Measurements from ENCODE around the gene ARHGAP8. TPM values are rescaled to one million over a fixed set of nuclear protein-coding genes. Genes with fewer than 3 reads are reported as not detected.

The ARHGAP8 gene
- total and polyA plus RNA-seq, 2 donors (not counting 1 experiment from before 2014, with no cell fraction given): 0.07 to 0.17 TPM

DNA sequence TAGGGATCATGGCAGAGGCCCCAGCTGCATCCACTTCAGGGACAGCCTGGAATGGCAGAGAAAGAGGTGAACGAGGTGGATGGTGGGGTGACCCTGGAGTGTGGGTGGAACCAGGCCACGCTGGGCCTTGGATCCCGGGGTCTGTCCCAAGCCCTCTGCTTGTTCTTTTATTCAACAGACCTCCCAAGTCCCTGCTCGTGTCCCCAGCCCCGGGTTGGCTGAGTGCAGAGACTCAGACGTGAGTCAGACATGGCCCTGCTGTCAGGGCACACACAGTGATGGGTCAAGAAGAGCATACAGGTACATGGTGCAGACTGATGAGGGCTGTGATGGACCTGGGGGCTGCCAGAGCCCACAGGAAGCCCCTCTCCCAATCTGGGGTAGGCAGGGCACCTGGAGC, 6.6 kb downstream of the ARHGAP8 start:
- H3K9me3 ChIP-seq (ENCODE audit: control insufficient read depth, insufficient read depth, low read depth, low read length): no peaks in the 10 kb centered on the region
- H3K4me3 ChIP-seq (replicated peaks in 1 of 4; ENCODE audit: control extremely low read depth in 1 of 4, insufficient read depth in 1 of 4, low read depth in 3 of 4, low read length in 4 of 4): no peak overlapping the region
- no peak for DNase-seq (ENCODE audit: low read depth in 2 of 2)
- H2AFZ ChIP-seq (ENCODE audit: low read length): no peak overlapping the region
- H3K9ac ChIP-seq (ENCODE audit: insufficient read depth, low read length): no peak overlapping the region
- no peaks in the 10 kb centered on the region for H3K4me1 ChIP-seq (ENCODE audit: control insufficient read depth, extremely low read depth, insufficient read depth, low read length)
- no peak overlapping the region for H3K4me2 ChIP-seq (ENCODE audit: extremely low read depth, insufficient read depth, low read length)
- H3K36me3 ChIP-seq (ENCODE audit: control insufficient read depth, insufficient read depth, low read length): no peaks in the 10 kb centered on the region
- H3K79me2 ChIP-seq (ENCODE audit: control insufficient read depth, insufficient read depth, low read length): no peaks in the 10 kb centered on the region
- H3K27ac ChIP-seq (ENCODE audit: insufficient read depth, low read length): no peak overlapping the region
- H4K20me1 ChIP-seq (ENCODE audit: control insufficient read depth, extremely low read depth, insufficient read depth, low read length): no peaks in the 10 kb centered on the region
- peaks cover 5% of the 10 kb centered on the region for H3K27me3 ChIP-seq (ENCODE audit: control insufficient read depth, insufficient read depth, low read length)
- TF ChIP-seq EZH2 (IDR thresholded peaks at IDR 0.05; ENCODE audit: low read length, missing control alignments) (no peak), CTCF (conservative IDR thresholded peaks at IDR 0.05 in 1 of 2, IDR thresholded peaks at IDR 0.05 in 1 of 2; ENCODE audit: low read depth in 1 of 2, low read length in 2 of 2) (no peak)

DNA sequence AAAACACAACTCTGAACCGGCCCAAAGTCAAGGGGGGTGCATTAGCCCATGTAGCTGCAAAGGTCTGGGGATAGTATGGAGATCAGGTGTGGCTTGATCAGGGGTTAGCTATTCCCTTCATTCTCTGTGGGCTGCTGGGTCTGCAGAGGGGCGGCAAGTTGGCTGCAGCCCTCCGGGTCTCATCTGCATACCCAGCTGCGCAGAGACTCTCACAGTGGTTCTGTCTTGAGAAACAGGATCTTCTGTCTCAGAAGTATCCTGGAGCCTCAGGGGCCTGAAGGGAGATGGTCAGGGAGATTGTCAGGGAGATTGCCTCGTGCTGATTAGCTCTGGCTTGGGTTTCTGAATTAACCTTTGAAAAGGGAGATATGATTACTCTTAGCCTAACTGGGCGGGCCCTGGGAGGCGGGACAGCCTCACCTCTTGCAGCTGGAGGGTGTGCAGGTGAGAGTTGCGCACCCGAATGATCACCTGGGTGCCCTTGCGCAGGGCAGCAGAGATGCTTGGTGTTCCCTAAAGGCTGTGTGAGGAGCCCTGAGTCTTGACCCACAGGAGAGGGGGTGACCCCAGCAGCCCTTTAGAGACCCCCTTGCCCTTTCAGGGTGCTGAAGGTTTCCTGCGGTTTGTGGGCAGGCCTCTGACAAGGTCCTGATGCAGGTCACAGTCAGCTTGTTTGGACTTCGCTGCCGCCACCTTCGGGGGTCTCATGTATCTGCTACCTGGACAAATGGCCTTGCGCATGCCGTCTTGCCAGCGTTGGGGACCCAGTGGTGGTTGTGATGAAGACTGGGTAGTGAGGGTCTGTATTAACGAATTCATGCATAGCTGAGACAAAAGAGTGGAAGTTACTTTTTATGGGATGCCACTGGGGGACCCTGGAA, 7.3 kb downstream of the ARHGAP8 start:
- no peaks in the 10 kb centered on the region for H3K9me3 ChIP-seq (ENCODE audit: control insufficient read depth, insufficient read depth, low read depth, low read length)
- H3K4me1 ChIP-seq (ENCODE audit: control insufficient read depth, extremely low read depth, insufficient read depth, low read length): no peaks in the 10 kb centered on the region
- no peaks in the 10 kb centered on the region for H4K20me1 ChIP-seq (ENCODE audit: control insufficient read depth, extremely low read depth, insufficient read depth, low read length)
- H3K79me2 ChIP-seq (ENCODE audit: control insufficient read depth, insufficient read depth, low read length): no peaks in the 10 kb centered on the region
- H2AFZ ChIP-seq (ENCODE audit: low read length): no peak overlapping the region
- H3K9ac ChIP-seq (ENCODE audit: insufficient read depth, low read length): no peak overlapping the region
- no peak overlapping the region for H3K4me3 ChIP-seq (replicated peaks in 1 of 4; ENCODE audit: control extremely low read depth in 1 of 4, insufficient read depth in 1 of 4, low read depth in 3 of 4, low read length in 4 of 4)
- no peak for DNase-seq (ENCODE audit: low read depth in 2 of 2)
- H3K27me3 ChIP-seq (ENCODE audit: control insufficient read depth, insufficient read depth, low read length): peaks cover 5% of the 10 kb centered on the region
- H3K4me2 ChIP-seq (ENCODE audit: extremely low read depth, insufficient read depth, low read length): no peak overlapping the region
- no peaks in the 10 kb centered on the region for H3K36me3 ChIP-seq (ENCODE audit: control insufficient read depth, insufficient read depth, low read length)
- TF ChIP-seq EZH2 (IDR thresholded peaks at IDR 0.05; ENCODE audit: low read length, missing control alignments) (no peak), CTCF (conservative IDR thresholded peaks at IDR 0.05 in 1 of 2, IDR thresholded peaks at IDR 0.05 in 1 of 2; ENCODE audit: low read depth in 1 of 2, low read length in 2 of 2) (no peak)
- H3K27ac ChIP-seq (ENCODE audit: insufficient read depth, low read length): no peak overlapping the region

DNA sequence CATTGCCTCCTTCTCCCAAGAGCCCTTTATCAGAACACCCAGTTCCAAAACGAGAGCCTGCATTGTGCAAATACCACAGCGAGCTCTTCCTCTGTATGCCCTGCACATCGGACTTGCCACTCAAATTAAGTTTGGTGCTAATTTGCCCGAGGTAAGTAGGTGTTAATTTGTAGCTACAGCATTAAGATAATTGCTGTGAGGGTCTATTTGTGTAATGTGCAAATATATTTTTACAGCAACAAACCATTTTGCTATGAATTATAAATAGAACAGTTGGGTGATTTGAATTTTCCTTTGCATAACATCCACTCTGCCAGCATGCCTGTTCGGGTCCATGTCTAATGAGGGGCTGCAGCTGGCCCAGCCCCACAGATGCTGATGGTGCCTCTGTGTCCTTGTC, 8.1 kb downstream of the ARHGAP8 start:
- Histone ChIP-seq H3K9me3 (ENCODE audit: control insufficient read depth, insufficient read depth, low read depth, low read length) (no peaks in the 10 kb centered on the region), H3K79me2 (ENCODE audit: control insufficient read depth, insufficient read depth, low read length) (no peaks in the 10 kb centered on the region), H3K36me3 (ENCODE audit: control insufficient read depth, insufficient read depth, low read length) (no peaks in the 10 kb centered on the region), H3K9ac (ENCODE audit: insufficient read depth, low read length) (no peak overlapping the region), H3K4me1 (ENCODE audit: control insufficient read depth, extremely low read depth, insufficient read depth, low read length) (no peaks in the 10 kb centered on the region), H3K27ac (ENCODE audit: insufficient read depth, low read length) (no peak overlapping the region), H4K20me1 (ENCODE audit: control insufficient read depth, extremely low read depth, insufficient read depth, low read length) (no peaks in the 10 kb centered on the region), H3K27me3 (ENCODE audit: control insufficient read depth, insufficient read depth, low read length) (no peaks in the 10 kb centered on the region), H2AFZ (ENCODE audit: low read length) (no peak overlapping the region), H3K4me3 (replicated peaks in 1 of 4; ENCODE audit: control extremely low read depth in 1 of 4, insufficient read depth in 1 of 4, low read depth in 3 of 4, low read length in 4 of 4) (no peak overlapping the region), H3K4me2 (ENCODE audit: extremely low read depth, insufficient read depth, low read length) (no peak overlapping the region)
- TF ChIP-seq CTCF (conservative IDR thresholded peaks at IDR 0.05 in 1 of 2, IDR thresholded peaks at IDR 0.05 in 1 of 2; ENCODE audit: low read depth in 1 of 2, low read length in 2 of 2) (no peak), EZH2 (IDR thresholded peaks at IDR 0.05; ENCODE audit: low read length, missing control alignments) (no peak)
- DNase-seq (ENCODE audit: low read depth in 2 of 2): no peak
